HCT116 (cell line): ENCODE results near the gene CYB5A. TPM values are rescaled to one million over a fixed set of nuclear protein-coding genes. Genes with fewer than 3 reads are reported as not detected.

Experiments used
- ATAC-seq: fragments of 200-7000 bp; cut with Tn5 transposase; 2 replicates; pipeline ENCODE4 v1.9.1; 2020; ENCODE audit warnings: mild to moderate bottlenecking, moderate library complexity
- BruUV-seq: library from RNA; stranded (reverse); fragments of 400-500 nt; replicated peaks from 2 replicates; lab custom pipeline; 2021; lab: Mats Ljungman, UMichigan
- CTCF ChIA-PET: fragments of 300-600 bp; sonication (Branson Sonifier 250); formaldehyde crosslinking; loops from one replicate; lab custom pipeline; 2021; ENCODE audit warnings: antibody characterized with exemption; lab: Charles Lee
- POLR2A ChIA-PET: fragments of 300-600, 350-600 bp; sonication (Branson Sonifier 250); formaldehyde crosslinking; loops from one replicate; lab custom pipeline; 2021; ENCODE audit warnings: antibody characterized with exemption; lab: Charles Lee
- RAD21 ChIA-PET, 2 experiments: fragments of 300-600 bp; sonication (Branson Sonifier 250); formaldehyde crosslinking; loops; one replicate each; lab custom pipeline; 2023; ENCODE audit warnings: low total read pairs in 2 of 2; ENCODE audit not compliant: uncharacterized antibody in 2 of 2, unreplicated experiment in 2 of 2, low non-redundant PET in 1 of 2; lab: Charles Lee
- DNase-seq: peaks from one replicate; pipeline ENCODE4 v3.0.0-alpha.2; 2010; ENCODE audit warnings: low read depth, low spot score
- H2AFZ ChIP-seq: fragments of 200-600 bp; shearing (Covaris generic), sonication (generic); 2 replicates; pipeline ENCODE4 v1.6.1; 2017; ENCODE audit warnings: low read depth, mixed run types, mixed read lengths, antibody characterized with exemption, low read length; ENCODE audit not compliant: poor library complexity, severe bottlenecking
- H3K27ac ChIP-seq: 2 replicates; pipeline ENCODE4 v1.5.1; 2012; ENCODE audit warnings: low read depth, low read length
- H3K27me3 ChIP-seq: fragments of 200-600 bp; sonication (generic); 2 replicates; pipeline ENCODE4 v1.6.1; 2016; ENCODE audit warnings: mixed run types, low read length, mixed read lengths; ENCODE audit not compliant: insufficient read depth
- H3K36me3 ChIP-seq, 2 experiments: fragments of 200-500 bp in 1 of 2; fragments of 200-600 bp in 1 of 2; sonication (Bioruptor generic) in 1 of 2; sonication (generic) in 1 of 2; 2 replicates each; pipeline versions ENCODE4 v1.5.1 to v1.6.1; 2014 to 2016; ENCODE audit warnings: low read length in 2 of 2, inconsistent platforms in 1 of 2, mixed read lengths in 1 of 2, mixed run types in 1 of 2; ENCODE audit not compliant: insufficient read depth in 2 of 2, control insufficient read depth in 1 of 2
- H3K4me1 ChIP-seq, 2 experiments: fragments of 200-600 bp in 1 of 2; sonication (generic) in 1 of 2; 2 replicates each; pipeline versions ENCODE4 v1.5.1 to v1.6.1; 2012 to 2017; ENCODE audit warnings: low read length in 2 of 2, inconsistent platforms in 1 of 2, mild to moderate bottlenecking in 1 of 2, mixed read lengths in 1 of 2, mixed run types in 1 of 2, moderate library complexity in 1 of 2; ENCODE audit not compliant: insufficient read depth in 2 of 2, control insufficient read depth in 1 of 2
- H3K4me2 ChIP-seq: fragments of 200-600 bp; sonication (generic); 2 replicates; pipeline ENCODE4 v1.6.1; 2017; ENCODE audit warnings: mixed run types, low read length, mixed read lengths
- H3K4me3 ChIP-seq, 2 experiments: fragments of 200-600 bp in 1 of 2; sonication (generic) in 1 of 2; replicated peaks in 1 of 2; 2 replicates each; pipeline ENCODE4 v1.5.1; 2011 to 2016; ENCODE audit warnings: low read length in 2 of 2, control low read depth in 1 of 2, low read depth in 1 of 2, mild to moderate bottlenecking in 1 of 2, mixed read lengths in 1 of 2, mixed run types in 1 of 2
- H3K79me2 ChIP-seq: fragments of 200-600 bp; sonication (generic); 2 replicates; pipeline ENCODE4 v1.6.1; 2017; ENCODE audit warnings: mild to moderate bottlenecking, mixed run types, low read length, moderate library complexity, mixed read lengths; ENCODE audit not compliant: insufficient read depth
- H3K9ac ChIP-seq: fragments of 200-600 bp; sonication (generic); 2 replicates; pipeline ENCODE4 v1.6.1; 2016; ENCODE audit warnings: low read length, mixed read lengths
- H3K9me2 ChIP-seq: fragments of 200-600 bp; sonication (generic), shearing (Covaris generic); 2 replicates; pipeline ENCODE4 v1.6.1; 2017; ENCODE audit warnings: mixed run types, mild to moderate bottlenecking, moderate library complexity; ENCODE audit not compliant: insufficient read depth
- H3K9me3 ChIP-seq, 2 experiments: fragments of 200-500 bp in 1 of 2; fragments of 200-600 bp in 1 of 2; sonication (Bioruptor generic) in 1 of 2; sonication (generic) in 1 of 2; 2 replicates each; pipeline ENCODE4 v1.6.1; 2014 to 2017; ENCODE audit warnings: low read length in 2 of 2, mixed read lengths in 2 of 2, inconsistent platforms in 1 of 2, low read depth in 1 of 2, mild to moderate bottlenecking in 1 of 2, mixed run types in 1 of 2, moderate library complexity in 1 of 2; ENCODE audit not compliant: control insufficient read depth in 1 of 2, insufficient read depth in 1 of 2
- H4K20me1 ChIP-seq: fragments of 200-600 bp; sonication (generic), shearing (Covaris generic); 2 replicates; pipeline ENCODE4 v1.6.1; 2017; ENCODE audit warnings: mixed run types, mild to moderate bottlenecking, moderate library complexity; ENCODE audit not compliant: insufficient read depth
- ATF3 ChIP-seq: IDR thresholded peaks from 2 replicates; pipeline ENCODE4 v1.6.1; 2012
- CBX3 ChIP-seq: IDR thresholded peaks from 2 replicates; pipeline ENCODE4 v1.6.1; 2012; ENCODE audit warnings: low read depth
- CTCF ChIP-seq, 3 experiments: fragments of 200-600 bp in 1 of 3; sonication (generic) in 1 of 3; IDR thresholded peaks in 2 of 3; conservative IDR thresholded peaks in 1 of 3; 2 replicates each; pipeline ENCODE4 v1.5.1; 2012 to 2017; ENCODE audit warnings: low read depth in 2 of 3, low read length in 2 of 3, antibody characterized with exemption in 1 of 3, borderline replicate concordance in 1 of 3, control low read depth in 1 of 3, mild to moderate bottlenecking in 1 of 3, mixed read lengths in 1 of 3, mixed run types in 1 of 3, moderate library complexity in 1 of 3; ENCODE audit not compliant: insufficient read depth in 1 of 3
- EGR1 ChIP-seq: IDR thresholded peaks from 2 replicates; pipeline ENCODE4 v1.6.1; 2012; ENCODE audit warnings: low read depth
- EZH2phosphoT487 ChIP-seq: fragments of 200-600 bp; IDR thresholded peaks from 2 replicates; pipeline ENCODE4 v1.6.1; 2018; ENCODE audit warnings: antibody characterized with exemption, borderline replicate concordance
- MAX ChIP-seq: IDR thresholded peaks from 2 replicates; pipeline ENCODE4 v1.6.1; 2012
- POLR2AphosphoS5 ChIP-seq: IDR thresholded peaks from 2 replicates; pipeline ENCODE4 v1.6.1; 2011; ENCODE audit warnings: mild to moderate bottlenecking, low read depth, low read length, moderate library complexity
- SRF ChIP-seq: IDR thresholded peaks from 2 replicates; pipeline ENCODE4 v1.6.1; 2012; ENCODE audit warnings: low read depth
- YY1 ChIP-seq: IDR thresholded peaks from 2 replicates; pipeline ENCODE4 v1.6.1; 2011; ENCODE audit warnings: low read length, low read depth, moderate library complexity, mild to moderate bottlenecking; ENCODE audit not compliant: insufficient replicate concordance; ENCODE audit errors: extremely low read depth
- intact Hi-C: fragments of 100-400 bp; cut with micrococcal nuclease; formaldehyde crosslinking; loops from 2 replicates; pipeline ENCODE4 v1.10.0; 2022
- total RNA-seq: library from RNA; stranded (reverse); gene quantifications from one replicate; pipeline ENCODE4 v1.2.1, GENCODE V29; 2021; ENCODE audit not compliant: unreplicated experiment

CYB5A gene
- total RNA-seq, 1 experiment from 2014 or later, result 37.7 TPM

GRCh38 chr18:74244554-74244953, 47.2 kb downstream of the CYB5A start:
- ChIA-PET CTCF (no interaction called here), POLR2A (no interaction called here), RAD21 (no interaction called here)
- H3K4me2 ChIP-seq, result no peak overlapping the region
- TF ChIP-seq EZH2phosphoT487 (no peak), CTCF (IDR thresholded peaks at IDR 0.05 in 2 of 3, conservative IDR thresholded peaks at IDR 0.05 in 1 of 3; ENCODE audit: borderline replicate concordance in 1 of 3, insufficient read depth in 1 of 3, low read depth in 2 of 3, low read length in 2 of 3) (no peak), EGR1 (no peak), MAX (no peak), POLR2AphosphoS5 (no peak), CBX3 (no peak), ATF3 (no peak), SRF (no peak), YY1 (no peak)
- no peaks in the 10 kb centered on the region for H3K9me3 ChIP-seq
- intact Hi-C loops, result no loop called here
- H3K79me2 ChIP-seq, result no peaks in the 10 kb centered on the region
- no peak overlapping the region for H3K27ac ChIP-seq
- no peak overlapping the region for H2AFZ ChIP-seq
- no peaks in the 10 kb centered on the region for H3K36me3 ChIP-seq
- H3K27me3 ChIP-seq, result peaks cover 20% of the 10 kb centered on the region
- no peak overlapping the region for H3K9ac ChIP-seq
- BruUV-seq, result no TSS peak
- H3K4me1 ChIP-seq, result no peaks in the 10 kb centered on the region
- H3K9me2 ChIP-seq, result no peaks in the 10 kb centered on the region
- H3K4me3 ChIP-seq, result no peak overlapping the region
- ATAC-seq, result no peak
- no peaks in the 10 kb centered on the region for H4K20me1 ChIP-seq
- no peak for DNase-seq
